ENCODE data around the gene USP6NL. TPM values are rescaled to one million over a fixed set of nuclear protein-coding genes. Genes with fewer than 3 reads are reported as not detected.

Gene USP6NL
- total RNA-seq, 1 experiment from 2014 or later = 24.6 TPM

DNA sequence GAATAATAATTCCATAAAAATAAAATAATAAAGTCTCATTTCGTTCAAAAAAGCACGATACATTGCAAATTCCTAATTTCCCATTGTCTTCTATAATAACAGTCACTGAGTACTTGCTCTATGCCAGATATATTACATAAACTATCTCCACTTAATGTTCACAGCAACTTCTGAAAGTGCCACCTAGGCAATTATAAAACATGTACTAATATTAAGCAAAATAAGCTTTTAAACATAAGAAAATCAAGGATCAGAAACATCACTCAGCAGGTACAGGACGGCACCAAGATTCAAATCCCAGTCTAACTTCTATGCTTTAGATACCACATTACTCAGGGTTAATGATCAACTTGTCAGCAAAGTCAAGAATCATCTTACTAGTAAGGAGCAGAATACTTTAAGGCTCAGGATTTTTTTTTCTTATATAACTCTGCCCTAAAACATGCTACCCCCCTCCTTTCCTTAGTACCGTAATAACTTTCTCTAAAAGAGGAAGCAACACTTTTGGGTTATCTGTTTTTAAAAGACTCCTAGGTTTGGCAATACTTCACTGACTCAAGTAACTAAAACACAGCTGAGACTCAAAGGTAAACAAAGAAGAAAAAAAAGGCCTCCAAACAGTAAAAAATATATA is 51.3 kb downstream of the USP6NL start:
- CTCF ChIA-PET = no interaction called here
- Histone ChIP-seq H3K79me2 (ENCODE audit: insufficient read depth, low read length) (peaks cover 91% of the 10 kb centered on the region), H3K4me1 (ENCODE audit: control insufficient read depth in 1 of 2, insufficient read depth in 2 of 2, low read length in 2 of 2) (no peaks in the 10 kb centered on the region; a peak in 1 of 4 replicates), H2AFZ (ENCODE audit: low read depth, low read length, poor library complexity, severe bottlenecking) (no peak overlapping the region), H3K9me3 (ENCODE audit: control insufficient read depth in 1 of 2, insufficient read depth in 1 of 2, low read depth in 1 of 2, low read length in 2 of 2) (peaks cover 0 to 5% of the 10 kb centered on the region in 2 experiments; a peak in 1 of 4 replicates), H3K27ac (ENCODE audit: low read depth, low read length) (no peak overlapping the region), H3K4me3 (replicated peaks in 1 of 2; ENCODE audit: low read depth in 1 of 2, low read length in 2 of 2) (no peak overlapping the region), H3K9ac (ENCODE audit: low read length) (no peak overlapping the region), H3K27me3 (ENCODE audit: insufficient read depth, low read length) (no peaks in the 10 kb centered on the region), H3K4me2 (ENCODE audit: low read length) (no peak overlapping the region), H3K36me3 (ENCODE audit: control insufficient read depth in 1 of 2, insufficient read depth in 2 of 2, low read length in 2 of 2) (0 out of 4 replicates have a peak, but pooled peaks cover 0 to 4% of the 10 kb centered on the region in 2 experiments), H3K9me2 (ENCODE audit: insufficient read depth) (no peaks in the 10 kb centered on the region), H4K20me1 (ENCODE audit: insufficient read depth) (no peaks in the 10 kb centered on the region)
- POLR2A ChIA-PET = no interaction called here
- RAD21 ChIA-PET (ENCODE audit: low non-redundant PET in 1 of 2, low total read pairs in 2 of 2, uncharacterized antibody in 2 of 2, unreplicated experiment in 2 of 2) = no interaction called here
- no TSS peak for BruUV-seq (replicated peaks)
- DNase-seq (ENCODE audit: low read depth, low spot score) (no peak), ATAC-seq (no peak)
- intact Hi-C loops (cut with micrococcal nuclease) = no loop called here
- no peak for TF ChIP-seq POLR2A (IDR thresholded peaks at IDR 0.05; ENCODE audit: borderline replicate concordance, extremely low read depth, insufficient read depth, insufficient read length)
- TF ChIP-seq TCF7L2 (IDR thresholded peaks at IDR 0.05; ENCODE audit: borderline replicate concordance, extremely low read depth, insufficient read depth, insufficient read length) = no peak

DNA sequence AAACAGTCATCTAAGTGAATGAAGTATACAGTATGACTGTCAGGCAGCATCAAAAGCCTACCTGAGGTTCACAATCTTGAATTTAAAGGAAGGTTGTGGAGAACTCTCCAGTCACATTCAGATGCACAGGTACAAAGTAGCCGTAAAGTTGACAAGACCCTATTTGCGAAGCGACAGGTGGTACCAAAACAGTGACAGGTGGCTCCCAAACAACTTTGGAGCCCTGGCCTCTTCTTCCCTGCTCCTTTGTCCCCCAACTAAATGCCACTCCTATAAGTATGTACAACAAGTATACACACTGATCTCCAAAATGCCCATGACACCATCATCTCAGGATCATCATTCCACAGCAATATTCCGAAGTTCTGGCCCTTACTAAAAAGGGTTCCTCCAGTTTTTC is 53.5 kb downstream of the USP6NL start:
- BruUV-seq (replicated peaks) = no TSS peak
- Histone ChIP-seq H2AFZ (ENCODE audit: low read depth, low read length, poor library complexity, severe bottlenecking) (no peak overlapping the region), H3K79me2 (ENCODE audit: insufficient read depth, low read length) (peaks cover 86% of the 10 kb centered on the region), H3K27me3 (ENCODE audit: insufficient read depth, low read length) (no peaks in the 10 kb centered on the region), H3K36me3 (ENCODE audit: control insufficient read depth in 1 of 2, insufficient read depth in 2 of 2, low read length in 2 of 2) (0 out of 4 replicates have a peak, but pooled peaks cover 0 to 4% of the 10 kb centered on the region in 2 experiments), H3K9ac (ENCODE audit: low read length) (no peak overlapping the region), H3K4me3 (replicated peaks in 1 of 2; ENCODE audit: low read depth in 1 of 2, low read length in 2 of 2) (no peak overlapping the region), H3K4me2 (ENCODE audit: low read length) (no peak overlapping the region), H3K9me3 (ENCODE audit: control insufficient read depth in 1 of 2, insufficient read depth in 1 of 2, low read depth in 1 of 2, low read length in 2 of 2) (peaks cover 0 to 5% of the 10 kb centered on the region in 2 experiments; a peak in 1 of 4 replicates), H4K20me1 (ENCODE audit: insufficient read depth) (no peaks in the 10 kb centered on the region; the same call in 1 of the 2 replicates), H3K27ac (ENCODE audit: low read depth, low read length) (no peak overlapping the region), H3K4me1 (ENCODE audit: control insufficient read depth in 1 of 2, insufficient read depth in 2 of 2, low read length in 2 of 2) (peaks cover 4 to 16% of the 10 kb centered on the region in 2 experiments), H3K9me2 (ENCODE audit: insufficient read depth) (no peaks in the 10 kb centered on the region)
- ChIA-PET RAD21 (ENCODE audit: low non-redundant PET in 1 of 2, low total read pairs in 2 of 2, uncharacterized antibody in 2 of 2, unreplicated experiment in 2 of 2) (no interaction called here), CTCF (no interaction called here), POLR2A (no interaction called here)
- DNase-seq (ENCODE audit: low read depth, low spot score) (no peak), ATAC-seq (no peak)
- intact Hi-C loops (cut with micrococcal nuclease) = no loop called here
- TF ChIP-seq SP1 (IDR thresholded peaks at IDR 0.05; ENCODE audit: low read depth) (no peak), ZNF274 (IDR thresholded peaks at IDR 0.05; ENCODE audit: low read depth, low read length) (no peak), YY1 (IDR thresholded peaks at IDR 0.05; ENCODE audit: extremely low read depth, insufficient replicate concordance, low read depth, low read length) (no peak), JUND (IDR thresholded peaks at IDR 0.05) (no peak), ZFX (IDR thresholded peaks at IDR 0.05) (no peak), RAD21 (IDR thresholded peaks at IDR 0.05; ENCODE audit: low read depth) (no peak), EZH2phosphoT487 (IDR thresholded peaks at IDR 0.05; ENCODE audit: borderline replicate concordance) (no peak), POLR2A (IDR thresholded peaks at IDR 0.05; ENCODE audit: borderline replicate concordance, extremely low read depth, insufficient read depth, insufficient read length) (no peak), SIN3A (IDR thresholded peaks at IDR 0.05; ENCODE audit: low read depth) (no peak)
- TF ChIP-seq, protein P1, sequence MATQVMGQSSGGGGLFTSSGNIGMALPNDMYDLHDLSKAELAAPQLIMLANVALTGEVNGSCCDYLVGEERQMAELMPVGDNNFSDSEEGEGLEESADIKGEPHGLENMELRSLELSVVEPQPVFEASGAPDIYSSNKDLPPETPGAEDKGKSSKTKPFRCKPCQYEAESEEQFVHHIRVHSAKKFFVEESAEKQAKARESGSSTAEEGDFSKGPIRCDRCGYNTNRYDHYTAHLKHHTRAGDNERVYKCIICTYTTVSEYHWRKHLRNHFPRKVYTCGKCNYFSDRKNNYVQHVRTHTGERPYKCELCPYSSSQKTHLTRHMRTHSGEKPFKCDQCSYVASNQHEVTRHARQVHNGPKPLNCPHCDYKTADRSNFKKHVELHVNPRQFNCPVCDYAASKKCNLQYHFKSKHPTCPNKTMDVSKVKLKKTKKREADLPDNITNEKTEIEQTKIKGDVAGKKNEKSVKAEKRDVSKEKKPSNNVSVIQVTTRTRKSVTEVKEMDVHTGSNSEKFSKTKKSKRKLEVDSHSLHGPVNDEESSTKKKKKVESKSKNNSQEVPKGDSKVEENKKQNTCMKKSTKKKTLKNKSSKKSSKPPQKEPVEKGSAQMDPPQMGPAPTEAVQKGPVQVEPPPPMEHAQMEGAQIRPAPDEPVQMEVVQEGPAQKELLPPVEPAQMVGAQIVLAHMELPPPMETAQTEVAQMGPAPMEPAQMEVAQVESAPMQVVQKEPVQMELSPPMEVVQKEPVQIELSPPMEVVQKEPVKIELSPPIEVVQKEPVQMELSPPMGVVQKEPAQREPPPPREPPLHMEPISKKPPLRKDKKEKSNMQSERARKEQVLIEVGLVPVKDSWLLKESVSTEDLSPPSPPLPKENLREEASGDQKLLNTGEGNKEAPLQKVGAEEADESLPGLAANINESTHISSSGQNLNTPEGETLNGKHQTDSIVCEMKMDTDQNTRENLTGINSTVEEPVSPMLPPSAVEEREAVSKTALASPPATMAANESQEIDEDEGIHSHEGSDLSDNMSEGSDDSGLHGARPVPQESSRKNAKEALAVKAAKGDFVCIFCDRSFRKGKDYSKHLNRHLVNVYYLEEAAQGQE (IDR thresholded peaks at IDR 0.05; ENCODE audit: low read depth) = no peak
- TF ChIP-seq, protein P2, sequence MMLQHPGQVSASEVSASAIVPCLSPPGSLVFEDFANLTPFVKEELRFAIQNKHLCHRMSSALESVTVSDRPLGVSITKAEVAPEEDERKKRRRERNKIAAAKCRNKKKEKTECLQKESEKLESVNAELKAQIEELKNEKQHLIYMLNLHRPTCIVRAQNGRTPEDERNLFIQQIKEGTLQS (IDR thresholded peaks at IDR 0.05) = no peak
- TF ChIP-seq, protein P3, sequence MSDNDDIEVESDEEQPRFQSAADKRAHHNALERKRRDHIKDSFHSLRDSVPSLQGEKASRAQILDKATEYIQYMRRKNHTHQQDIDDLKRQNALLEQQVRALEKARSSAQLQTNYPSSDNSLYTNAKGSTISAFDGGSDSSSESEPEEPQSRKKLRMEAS (IDR thresholded peaks at IDR 0.05) = no peak
- TF ChIP-seq, protein P4, sequence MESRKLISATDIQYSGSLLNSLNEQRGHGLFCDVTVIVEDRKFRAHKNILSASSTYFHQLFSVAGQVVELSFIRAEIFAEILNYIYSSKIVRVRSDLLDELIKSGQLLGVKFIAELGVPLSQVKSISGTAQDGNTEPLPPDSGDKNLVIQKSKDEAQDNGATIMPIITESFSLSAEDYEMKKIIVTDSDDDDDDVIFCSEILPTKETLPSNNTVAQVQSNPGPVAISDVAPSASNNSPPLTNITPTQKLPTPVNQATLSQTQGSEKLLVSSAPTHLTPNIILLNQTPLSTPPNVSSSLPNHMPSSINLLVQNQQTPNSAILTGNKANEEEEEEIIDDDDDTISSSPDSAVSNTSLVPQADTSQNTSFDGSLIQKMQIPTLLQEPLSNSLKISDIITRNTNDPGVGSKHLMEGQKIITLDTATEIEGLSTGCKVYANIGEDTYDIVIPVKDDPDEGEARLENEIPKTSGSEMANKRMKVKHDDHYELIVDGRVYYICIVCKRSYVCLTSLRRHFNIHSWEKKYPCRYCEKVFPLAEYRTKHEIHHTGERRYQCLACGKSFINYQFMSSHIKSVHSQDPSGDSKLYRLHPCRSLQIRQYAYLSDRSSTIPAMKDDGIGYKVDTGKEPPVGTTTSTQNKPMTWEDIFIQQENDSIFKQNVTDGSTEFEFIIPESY (IDR thresholded peaks at IDR 0.05; ENCODE audit: extremely low read depth, insufficient replicate concordance, low read length) = no peak
